ENCODE measurements around the gene COQ8A.

COQ8A gene

DNA sequence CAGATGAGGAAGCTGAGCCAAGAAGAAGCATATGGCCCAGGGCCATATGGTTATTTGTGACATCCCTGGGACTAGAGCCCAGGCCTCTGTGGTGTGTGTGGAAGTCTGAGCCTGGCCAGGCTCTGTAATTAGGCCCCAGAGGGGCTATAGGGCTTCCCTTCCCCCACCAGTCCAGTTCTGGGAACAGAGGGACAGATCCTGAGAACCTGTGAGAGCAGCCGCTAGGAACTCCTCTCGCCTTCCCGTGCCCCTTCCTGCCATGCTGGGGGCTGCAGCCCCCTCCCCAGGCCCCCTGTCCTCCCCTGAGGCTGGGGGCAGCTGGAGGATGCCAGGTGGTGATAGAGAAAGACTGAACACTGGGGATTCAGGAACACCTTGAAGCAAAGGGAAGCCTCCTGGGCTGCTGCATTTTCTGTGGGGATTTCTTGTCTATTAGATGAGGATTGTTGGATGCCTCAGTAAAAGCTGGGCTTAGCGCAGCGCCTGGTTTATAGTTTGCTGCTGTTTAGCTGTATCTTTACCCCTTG lies 33.3 kb downstream of the COQ8A start:
- DNase-seq, result no peak

DNA sequence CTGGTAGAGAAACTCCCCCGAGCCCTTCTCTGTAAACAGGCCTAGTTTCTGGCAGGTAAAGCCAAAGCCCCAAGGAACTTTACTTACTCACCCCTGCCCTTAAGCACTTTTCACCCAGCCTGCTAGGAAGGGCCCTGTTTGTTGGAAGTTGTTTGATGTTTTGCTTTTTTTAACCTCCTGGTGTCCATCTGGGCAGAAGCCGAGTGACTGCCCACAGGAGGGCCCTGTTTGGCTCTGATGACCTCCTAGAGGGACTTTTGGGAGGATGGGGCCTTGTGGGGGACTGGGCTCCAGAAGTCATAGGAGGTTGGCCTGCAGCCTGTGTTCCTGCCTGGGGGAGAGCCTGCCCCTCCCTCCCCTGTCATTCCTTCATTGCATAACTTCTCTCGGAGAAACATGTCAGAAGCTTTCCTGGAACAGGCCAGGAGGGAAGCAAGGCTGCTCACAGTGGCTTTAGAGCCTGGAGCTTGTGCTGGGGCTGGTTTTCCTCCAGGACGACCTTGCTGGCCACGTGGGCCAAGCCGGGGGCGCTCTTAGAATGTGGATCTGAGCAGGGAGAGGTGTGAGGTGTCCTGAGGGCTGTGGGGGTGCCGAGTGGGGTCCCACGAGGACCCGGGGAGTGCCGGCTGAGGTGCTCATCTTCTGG lies 33.9 kb downstream of the COQ8A start:
- DNase-seq, result no peak

DNA sequence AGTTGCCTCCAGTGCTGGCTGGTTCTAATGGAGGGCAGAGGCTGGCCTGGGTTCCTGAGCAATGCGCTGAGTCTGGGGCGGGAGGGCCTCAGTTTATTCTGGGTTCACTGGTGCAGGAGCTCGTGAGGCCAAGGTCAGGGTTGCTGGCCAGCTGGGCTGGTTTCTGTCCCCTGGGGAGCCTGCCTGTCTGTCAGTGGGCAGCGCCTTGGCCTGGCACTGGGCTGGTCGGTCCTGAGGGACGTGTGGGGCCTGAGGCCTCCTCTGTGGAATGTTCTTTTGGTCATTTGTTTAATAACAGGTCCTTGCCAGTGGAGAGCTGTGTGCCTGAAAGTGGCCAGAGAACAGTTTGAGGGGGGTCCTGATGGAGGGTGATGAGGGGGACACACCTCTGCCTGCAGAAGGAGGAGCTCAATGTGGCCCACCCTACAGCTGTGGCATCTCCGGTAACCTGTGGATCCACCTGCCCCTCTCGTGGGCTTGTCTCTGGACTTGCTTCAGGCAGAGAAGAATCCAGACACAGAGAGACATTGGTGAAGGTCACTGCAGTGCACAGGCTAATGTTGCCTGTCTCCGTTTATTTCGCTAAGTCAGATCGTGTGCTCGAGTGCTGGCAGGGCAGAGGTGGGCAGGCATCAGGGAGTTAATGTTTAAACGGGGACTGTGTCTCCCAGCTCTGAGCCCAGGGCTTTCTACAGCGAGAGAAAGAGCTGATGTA lies 34.6 kb downstream of the COQ8A start:
- DNase-seq, result peak; percentile 34

DNA sequence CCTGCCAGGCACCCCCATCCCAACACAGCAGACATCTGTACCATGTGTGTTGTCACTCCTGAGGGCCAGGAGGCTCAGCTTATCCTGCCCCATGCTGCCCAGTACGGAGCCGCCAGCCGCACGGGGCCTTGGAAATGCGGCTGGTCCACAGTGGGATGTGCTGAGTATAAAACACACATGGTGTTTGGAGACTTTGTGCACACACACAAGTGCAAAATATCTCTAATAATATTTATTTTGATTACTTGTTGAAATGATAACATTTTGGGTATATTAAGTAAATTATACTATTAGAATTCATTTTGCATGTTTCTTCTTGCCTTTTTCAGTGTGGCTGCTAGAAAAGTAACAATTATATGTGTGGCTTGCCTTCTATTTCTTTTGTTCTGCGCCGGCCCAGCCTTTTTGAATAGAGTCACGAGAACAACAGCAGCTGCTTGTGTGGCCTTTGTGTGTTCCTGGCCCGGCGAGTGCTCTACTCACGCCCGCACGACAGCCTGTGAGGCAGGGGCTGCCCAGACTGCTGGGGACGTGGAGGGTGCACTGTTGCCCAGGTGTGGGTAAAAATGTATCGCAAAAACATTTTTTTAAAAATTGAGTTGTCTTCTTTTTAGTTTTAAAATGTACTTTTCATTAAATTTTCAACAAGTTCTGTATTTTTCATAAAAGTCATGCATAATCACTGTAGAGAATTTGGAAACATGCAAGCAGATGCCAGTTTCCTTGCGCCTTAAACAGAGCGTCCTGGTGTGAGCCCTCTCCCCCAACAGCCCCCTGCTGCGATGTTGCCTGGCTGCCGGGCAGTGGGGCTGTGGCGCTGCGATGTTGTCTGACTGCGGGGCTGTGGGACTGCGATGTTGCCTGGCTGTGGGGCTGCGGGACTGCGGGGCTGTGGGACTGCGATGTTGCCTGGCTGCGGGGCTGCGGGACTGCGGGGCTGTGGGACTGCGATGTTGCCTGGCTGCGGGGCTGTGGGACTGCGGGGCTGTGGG lies 35.5 kb downstream of the COQ8A start:
- no peak for DNase-seq

DNA sequence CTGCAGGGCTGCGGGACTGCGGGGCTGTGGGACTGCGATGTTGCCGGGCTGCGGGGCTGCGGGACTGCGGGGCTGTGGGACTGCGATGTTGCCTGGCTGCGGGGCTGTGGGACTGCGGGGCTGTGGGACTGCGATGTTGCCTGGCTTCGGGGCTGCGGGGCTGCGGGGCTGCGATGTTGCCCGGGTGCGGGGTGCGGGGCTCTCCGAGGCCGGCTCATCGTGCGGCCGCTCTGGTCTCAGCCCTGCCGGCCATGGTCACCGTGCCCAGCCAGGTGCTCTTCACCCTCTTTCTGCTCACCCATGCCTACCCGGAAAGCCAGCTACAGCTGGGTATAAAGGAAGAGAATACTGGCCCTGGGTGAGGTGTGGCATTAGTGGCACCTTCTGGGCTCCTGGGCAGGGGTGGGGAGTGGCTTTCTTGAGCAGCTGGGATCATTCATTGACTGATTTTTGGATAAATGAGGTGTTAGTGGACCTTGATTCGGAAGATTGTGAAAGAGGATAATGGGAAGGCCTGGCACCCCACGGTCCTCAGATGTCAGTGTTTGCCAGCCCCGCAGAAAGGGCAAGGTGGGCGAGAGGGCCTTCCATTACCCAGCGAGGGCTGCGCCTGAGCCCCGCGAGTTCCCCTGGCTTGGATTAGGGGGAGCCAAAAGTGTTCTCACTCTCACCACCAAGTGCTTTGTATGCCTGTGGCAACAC lies 36.3 kb downstream of the COQ8A start:
- DNase-seq, result no peak

DNA sequence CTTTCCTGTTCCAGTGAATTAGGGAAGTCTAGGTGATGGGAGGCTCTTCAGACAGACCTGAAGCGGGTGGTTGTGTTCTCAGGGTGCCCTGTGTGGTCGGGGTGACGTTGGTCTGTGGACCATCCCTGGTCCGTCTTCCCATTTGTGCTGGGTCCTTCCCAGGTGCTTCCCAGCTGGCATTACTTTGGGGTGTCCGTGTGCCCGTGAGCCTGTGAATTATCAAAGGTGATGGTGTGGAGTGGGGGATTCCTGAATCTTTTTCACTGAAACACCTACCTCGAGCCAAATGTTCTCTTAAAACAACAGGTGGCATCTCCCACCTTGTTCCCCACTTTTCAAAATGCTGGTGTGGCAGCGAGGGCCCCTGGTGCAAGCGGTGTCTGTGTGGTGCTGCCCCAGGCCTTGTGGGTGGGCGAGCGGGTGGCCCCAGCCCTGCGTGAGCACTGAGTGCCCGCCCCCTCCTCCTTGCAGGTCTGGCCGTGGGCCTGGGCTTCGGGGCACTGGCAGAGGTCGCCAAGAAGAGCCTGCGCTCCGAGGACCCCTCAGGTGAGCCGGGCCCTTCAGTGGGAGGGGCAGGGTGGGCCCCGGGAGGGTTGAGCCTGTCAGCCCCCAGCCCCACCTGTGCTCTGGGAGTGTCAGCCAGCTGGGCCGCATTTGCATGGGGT lies 37.0 kb downstream of the COQ8A start:
- DNase-seq, result no peak

DNA sequence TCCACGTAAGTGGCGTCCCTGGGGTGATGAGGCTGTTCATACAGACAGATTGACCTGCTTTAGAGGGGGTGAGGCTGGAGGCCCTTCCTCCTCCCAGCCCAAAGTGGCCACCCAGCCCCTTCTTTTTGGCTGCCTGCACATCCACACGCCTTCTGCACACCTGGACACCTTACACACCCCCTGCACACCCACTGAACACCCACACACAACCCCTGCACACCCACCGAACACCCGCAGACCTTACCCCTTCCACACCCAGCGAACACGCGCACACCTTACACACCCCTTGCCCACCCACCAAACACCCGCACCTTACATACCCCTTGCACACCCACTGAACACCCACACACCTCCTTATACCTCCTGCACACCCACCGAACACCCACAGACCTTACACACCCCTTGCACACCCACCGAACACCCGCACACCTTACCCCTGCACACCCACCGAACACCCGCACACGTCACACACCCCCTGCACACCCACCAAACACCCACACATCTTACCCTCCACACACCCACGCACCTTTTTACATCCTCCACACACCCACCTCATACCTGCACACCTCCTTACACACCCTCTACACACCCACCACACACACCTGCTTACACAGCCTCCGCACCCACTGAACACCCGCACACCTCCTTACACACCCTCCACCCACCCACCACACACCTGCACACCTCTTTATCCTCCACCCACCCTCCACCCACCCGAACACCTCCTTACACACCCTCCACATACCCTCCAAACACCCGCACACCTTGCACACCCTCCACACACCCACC lies 37.7 kb downstream of the COQ8A start:
- no peak for DNase-seq

DNA sequence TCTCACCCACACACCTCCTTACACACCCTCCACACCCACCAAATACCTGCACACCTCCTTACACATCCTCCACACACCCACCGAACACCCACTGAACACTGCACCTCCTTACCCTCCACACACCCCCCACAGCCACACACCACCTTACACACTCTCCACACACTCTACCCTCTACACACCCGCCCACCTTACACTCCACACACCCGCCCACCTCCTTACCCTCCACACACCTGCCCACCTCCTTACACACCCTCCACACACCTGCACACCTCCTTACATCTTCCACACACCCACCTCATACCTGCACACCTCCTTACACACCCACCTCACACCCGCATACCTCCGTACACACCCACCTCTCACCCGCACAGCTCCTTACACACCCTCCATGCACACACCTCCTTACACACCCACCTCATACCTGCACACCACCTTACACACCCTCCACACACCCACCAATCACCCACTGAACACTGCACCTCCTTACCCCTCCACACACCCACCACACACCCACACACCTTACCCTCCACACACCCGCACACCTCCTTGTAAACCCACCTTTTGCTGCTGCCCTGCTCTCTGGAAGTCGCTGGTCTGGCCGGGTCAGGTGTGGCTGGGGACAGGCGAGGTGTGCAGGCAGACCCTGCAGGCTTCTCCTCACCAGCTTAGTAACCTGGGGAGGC lies 38.5 kb downstream of the COQ8A start:
- no peak for DNase-seq

DNA sequence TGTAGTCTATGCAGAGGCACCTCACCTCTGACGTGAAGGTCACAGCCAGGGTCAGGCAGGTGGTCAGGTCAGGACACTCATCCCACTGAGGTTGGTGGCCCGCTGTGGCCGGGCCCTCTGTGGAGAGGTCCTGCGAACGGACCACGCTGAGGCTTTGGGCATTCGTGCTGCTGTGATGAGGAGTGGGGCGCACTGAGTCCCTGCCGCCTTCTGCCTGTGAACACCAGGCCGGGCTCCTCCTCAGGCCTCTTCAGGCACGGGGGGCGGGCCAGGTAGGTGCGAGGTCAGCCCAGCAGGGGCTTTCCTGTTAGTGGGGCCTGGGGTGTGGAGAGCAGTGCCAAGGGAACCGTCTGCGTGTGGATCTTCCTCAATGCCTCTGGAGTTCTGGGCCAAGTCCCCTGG lies 39.0 kb downstream of the COQ8A start:
- DNase-seq, result no peak

DNA sequence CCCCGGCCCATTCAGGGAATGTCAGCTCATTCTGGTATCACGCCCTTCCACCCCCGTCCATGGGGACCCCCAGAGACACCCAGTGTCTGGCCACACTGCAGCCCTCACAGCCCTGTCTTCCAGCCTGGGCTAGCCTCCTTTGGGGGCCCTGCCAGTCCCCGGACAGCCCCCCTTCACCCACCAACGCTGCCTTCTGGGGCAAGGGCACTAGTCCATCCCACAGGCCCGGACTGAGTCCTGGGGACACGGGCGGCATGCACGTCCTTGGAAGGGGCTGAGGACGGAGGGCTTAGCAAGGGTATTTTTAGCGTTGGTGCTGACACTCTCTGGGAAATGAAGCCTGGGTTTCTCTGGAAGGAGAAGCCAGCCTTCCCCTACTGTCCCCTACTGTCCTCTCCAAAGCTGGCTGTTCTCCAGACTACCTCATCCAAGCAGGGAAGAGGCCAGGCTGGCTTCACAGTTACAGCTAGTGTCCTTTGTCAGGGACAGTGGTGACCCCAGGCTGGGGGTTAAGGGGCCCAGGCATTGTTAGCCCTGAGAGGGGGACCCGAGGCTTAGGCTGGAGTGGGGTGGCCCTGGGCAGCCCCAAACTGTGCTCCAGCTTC lies 39.5 kb downstream of the COQ8A start:
- DNase-seq, result no peak

DNA sequence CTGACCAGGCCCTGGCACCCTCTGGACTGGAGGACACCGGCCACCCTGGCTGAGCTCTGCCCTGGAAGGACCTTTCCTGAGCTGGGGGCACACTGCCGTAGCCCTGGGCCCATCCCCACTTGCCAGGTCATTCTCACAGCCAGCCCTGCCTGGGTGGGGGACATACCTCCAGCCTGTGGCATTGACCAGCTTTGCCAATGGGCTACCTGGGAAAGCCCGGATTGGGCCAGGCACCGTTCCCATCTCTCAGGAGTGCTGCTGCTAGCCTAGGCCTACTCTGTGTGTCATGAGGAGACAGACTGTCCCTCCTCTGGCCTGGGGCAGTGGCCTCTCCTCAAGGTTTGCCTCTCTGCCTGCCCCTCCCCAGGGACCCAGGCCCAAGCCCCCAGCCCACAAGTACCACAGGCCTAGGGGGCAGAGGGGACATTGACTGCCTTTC lies 40.0 kb downstream of the COQ8A start:
- no peak for DNase-seq

DNA sequence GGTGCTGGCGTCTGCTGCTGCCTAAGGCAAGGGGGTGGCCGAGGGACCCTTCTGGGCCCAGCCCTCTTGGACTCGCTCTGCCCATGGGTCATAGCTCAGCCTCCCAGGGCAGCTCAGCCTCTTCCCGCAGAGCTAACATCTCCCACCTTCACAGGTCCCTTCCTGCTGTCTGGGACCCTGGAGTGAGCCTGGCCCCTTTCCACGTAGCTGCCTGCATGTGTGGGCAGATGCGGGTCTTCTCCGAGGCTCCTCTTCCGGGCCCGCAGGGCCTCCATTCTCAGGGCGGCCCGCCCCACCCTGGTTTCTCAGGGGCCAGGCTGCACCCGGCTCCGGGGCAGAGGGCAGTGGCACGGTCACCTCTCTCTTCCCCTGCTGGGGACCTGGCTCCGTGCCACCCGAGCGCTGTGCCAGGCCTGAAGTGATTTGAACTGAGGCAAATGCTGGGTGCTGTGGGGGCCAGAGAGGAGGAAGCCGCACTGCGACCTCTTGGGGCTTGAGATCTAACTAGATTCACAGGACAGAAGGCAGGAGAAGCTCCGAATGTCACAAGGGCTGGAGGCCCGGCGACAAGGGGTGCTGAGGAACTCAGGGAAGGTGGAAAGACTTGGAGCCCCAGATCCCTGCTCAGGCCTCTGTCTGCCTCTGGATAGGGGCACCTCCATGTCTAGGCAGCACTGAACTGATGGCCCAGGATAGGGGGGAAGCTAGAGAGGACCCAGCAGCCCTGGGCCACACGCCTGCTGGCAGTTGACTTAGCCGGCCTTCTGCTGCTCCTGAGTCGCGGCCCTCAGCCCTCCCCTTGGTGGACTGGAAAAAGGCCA lies 40.7 kb downstream of the COQ8A start:
- no peak for DNase-seq

DNA sequence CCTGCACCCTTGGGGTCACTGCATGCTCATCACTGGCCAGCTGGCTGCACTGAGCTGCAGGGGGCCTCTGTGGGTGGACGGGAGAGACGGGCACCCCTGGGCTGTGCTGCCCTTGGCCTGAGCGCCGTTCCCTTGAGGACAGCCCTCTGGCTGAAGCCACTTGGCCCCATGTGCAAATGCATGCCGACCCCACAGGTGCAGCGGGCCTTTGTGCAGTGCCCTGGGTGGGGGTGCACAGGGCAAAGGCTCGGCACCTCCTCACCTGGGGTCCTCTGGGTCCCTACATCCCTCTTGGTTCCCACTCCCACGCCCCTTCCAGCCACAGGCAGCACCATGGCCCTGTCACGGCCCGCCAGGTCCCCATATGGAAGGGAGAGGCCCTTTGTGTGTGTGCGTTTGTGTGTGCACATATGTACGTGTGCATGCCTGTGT lies 41.3 kb downstream of the COQ8A start:
- no peak for DNase-seq

DNA sequence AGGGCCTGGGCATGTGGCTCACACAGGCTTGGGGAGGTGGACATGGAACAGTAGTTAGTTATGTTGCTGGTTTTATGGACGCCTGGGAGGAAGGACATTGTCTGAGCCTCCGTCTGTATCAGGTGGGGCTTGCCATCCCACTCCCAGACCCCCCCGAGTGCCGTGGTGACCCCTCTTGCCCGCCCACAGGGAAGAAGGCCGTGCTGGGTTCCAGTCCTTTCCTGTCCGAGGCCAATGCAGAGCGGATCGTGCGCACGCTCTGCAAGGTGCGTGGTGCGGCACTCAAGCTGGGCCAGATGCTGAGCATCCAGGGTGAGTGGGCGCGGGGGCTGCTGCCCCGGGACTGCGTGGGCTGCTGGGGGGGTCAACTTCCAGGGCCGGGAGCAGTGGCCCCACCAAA lies 41.7 kb downstream of the COQ8A start:
- no peak for DNase-seq

DNA sequence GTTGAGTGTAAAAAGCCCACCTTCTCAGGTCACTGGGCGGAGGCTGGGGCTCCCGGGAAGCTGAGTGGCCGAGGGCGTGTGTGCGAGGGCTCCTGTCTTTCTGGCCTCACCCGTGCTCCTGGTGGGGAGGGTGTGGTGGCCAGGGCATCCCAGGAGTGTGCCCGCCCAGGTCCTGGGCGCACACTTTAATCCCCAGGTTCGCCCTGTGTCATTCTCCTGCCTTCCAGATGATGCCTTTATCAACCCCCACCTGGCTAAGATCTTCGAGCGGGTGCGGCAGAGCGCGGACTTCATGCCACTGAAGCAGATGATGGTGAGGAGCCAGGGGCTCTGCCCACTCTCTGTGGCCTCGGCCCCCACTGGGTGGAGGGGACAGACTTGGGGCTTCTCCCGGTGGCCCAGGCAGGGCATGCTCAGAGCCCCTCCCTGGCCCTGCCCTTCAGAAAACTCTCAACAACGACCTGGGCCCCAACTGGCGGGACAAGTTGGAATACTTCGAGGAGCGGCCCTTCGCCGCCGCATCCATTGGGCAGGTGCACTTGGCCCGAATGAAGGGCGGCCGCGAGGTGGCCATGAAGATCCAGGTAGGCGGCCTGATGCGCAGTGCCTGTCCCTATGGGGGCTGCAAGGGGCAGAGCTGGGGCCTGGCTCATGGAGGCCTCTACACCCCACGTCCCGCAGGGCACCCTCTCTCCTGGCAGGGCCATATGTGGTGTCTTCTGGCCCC lies 42.5 kb downstream of the COQ8A start:
- no peak for DNase-seq

DNA sequence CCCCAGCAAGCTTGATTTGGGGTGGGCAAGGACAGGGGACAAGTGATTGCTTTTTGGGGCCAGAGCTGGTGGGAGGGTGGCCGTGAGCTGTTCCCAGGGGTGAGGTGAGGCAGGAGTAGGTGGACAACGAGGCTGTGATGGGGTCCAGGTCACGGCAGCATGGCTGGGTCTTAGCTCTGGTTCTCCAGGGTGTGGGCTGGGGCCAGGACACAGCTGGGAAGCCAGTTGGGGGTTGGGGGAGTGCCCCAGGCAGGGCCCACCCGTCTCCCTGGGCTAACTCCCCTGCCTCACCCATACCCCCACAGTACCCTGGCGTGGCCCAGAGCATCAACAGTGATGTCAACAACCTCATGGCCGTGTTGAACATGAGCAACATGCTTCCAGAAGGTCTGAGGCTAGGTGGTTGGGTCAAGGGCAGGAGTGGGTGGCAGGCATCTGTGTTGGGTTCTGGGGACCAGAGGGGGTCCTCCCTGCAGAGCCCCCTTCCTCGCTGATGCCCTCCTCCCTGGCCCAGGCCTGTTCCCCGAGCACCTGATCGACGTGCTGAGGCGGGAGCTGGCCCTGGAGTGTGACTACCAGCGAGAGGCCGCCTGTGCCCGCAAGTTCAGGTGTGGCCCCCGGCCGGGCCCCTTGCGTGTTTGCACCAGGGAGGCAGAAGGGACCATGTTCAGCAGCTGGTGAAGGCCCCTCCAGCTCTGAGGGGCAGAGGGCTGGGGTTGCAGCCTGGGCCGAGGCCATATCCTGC lies 43.3 kb downstream of the COQ8A start:
- no peak for DNase-seq

DNA sequence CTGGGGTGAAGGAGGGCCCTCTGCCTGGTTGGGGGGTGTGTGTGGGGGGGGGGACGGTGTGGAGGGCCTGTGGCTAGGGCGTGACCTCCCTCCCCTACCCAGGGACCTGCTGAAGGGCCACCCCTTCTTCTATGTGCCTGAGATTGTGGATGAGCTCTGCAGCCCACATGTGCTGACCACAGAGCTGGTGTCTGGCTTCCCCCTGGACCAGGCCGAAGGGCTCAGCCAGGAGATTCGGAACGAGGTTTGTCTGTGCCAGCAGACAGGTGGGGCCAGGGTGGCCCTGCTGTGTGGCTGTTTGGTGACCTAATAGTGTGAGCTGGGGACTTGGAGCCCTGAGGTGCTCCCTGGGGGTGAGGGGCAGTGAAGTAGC lies 43.9 kb downstream of the COQ8A start:
- no peak for DNase-seq

Measured in right kidney (tissue), 1 donor.